ENCODE results near the gene TBX2.

DNA sequence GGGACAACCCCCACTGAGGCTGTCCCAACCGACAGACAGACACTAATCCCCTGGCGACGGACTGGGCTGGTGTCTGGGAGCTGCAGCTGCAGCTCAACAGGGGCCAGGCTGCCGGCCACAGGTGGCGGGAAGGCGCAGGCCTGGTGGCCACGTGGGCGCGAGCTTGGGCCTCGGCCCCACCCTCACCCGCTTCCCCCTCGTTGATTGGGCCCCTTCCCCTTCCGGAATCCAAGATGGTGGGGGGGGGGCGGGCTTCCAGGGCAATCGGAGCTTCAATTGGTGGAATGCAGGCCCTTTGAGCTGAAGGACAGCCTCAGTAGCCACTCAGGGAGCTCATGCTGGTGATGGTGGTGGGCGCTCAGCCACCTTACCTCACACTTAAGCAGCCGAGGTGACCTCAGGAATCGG, 43.8 kb downstream of the TBX2 start:
- TF ChIP-seq, protein P1, sequence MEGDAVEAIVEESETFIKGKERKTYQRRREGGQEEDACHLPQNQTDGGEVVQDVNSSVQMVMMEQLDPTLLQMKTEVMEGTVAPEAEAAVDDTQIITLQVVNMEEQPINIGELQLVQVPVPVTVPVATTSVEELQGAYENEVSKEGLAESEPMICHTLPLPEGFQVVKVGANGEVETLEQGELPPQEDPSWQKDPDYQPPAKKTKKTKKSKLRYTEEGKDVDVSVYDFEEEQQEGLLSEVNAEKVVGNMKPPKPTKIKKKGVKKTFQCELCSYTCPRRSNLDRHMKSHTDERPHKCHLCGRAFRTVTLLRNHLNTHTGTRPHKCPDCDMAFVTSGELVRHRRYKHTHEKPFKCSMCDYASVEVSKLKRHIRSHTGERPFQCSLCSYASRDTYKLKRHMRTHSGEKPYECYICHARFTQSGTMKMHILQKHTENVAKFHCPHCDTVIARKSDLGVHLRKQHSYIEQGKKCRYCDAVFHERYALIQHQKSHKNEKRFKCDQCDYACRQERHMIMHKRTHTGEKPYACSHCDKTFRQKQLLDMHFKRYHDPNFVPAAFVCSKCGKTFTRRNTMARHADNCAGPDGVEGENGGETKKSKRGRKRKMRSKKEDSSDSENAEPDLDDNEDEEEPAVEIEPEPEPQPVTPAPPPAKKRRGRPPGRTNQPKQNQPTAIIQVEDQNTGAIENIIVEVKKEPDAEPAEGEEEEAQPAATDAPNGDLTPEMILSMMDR (IDR thresholded peaks at IDR 0.05), result no peak
- TF ChIP-seq POLR2AphosphoS5 (IDR thresholded peaks at IDR 0.05), result no peak
- no peak for TF ChIP-seq EP300 (IDR thresholded peaks at IDR 0.05)
- TF ChIP-seq POLR2A (IDR thresholded peaks at IDR 0.05), result no peak

All from suprapubic skin (tissue), 4 donors.